GM18508 (cell line): ENCODE results near the gene CD151.

Experiments used
- ATAC-seq: cut with Tn5 transposase; IDR thresholded peaks from one replicate; pipeline ENCODE4 v1.9.1; 2021; ENCODE audit warnings: moderate number of reproducible peaks; ENCODE audit not compliant: insufficient read depth, unreplicated experiment

Gene CD151

GRCh38 chr11:796565-797295 lies 36.0 kb upstream of the CD151 start:
- ATAC-seq = no peak

- ATAC-seq = no peak
These were observed 35.3 kb upstream of the CD151 start for GRCh38 chr11:797296-798092.

GRCh38 chr11:798093-798713 lies 34.5 kb upstream of the CD151 start, which contains the start of gene SLC25A22:
Gene SLC25A22 (minus strand): TSS chr11:798281. CDS start chr11:795006, 3,275 bp downstream.
- ATAC-seq = no peak

- no peak for ATAC-seq
These were observed 33.0 kb upstream of the CD151 start for GRCh38 chr11:799641-800316.

- no peak for ATAC-seq
These were observed 32.3 kb upstream of the CD151 start for GRCh38 chr11:800473-800872.

GRCh38 chr11:801097-801780 lies 31.5 kb upstream of the CD151 start:
- no peak for ATAC-seq

- ATAC-seq = no peak
These were observed 30.6 kb upstream of the CD151 start for GRCh38 chr11:802018-802617.

- ATAC-seq = no peak
These were observed 29.9 kb upstream of the CD151 start for GRCh38 chr11:802693-803466.

- ATAC-seq = no peak
These were observed 29.3 kb upstream of the CD151 start for GRCh38 chr11:803467-803742.

GRCh38 chr11:803770-804598 lies 28.8 kb upstream of the CD151 start:
- ATAC-seq = no peak

GRCh38 chr11:804599-804964 lies 28.2 kb upstream of the CD151 start:
- no peak for ATAC-seq

GRCh38 chr11:808427-809286 lies 24.1 kb upstream of the CD151 start:
- no peak for ATAC-seq

GRCh38 chr11:809287-810039 lies 23.3 kb upstream of the CD151 start, which contains the start of gene RPLP2:
Gene RPLP2 (plus strand): TSS chr11:809967. CDS start chr11:810235, 268 bp downstream.
- ATAC-seq = no peak

GRCh38 chr11:810040-810567 lies 22.6 kb upstream of the CD151 start:
- no peak for ATAC-seq

GRCh38 chr11:811446-812245 lies 21.1 kb upstream of the CD151 start:
- ATAC-seq = no peak

- no peak for ATAC-seq
These were observed 20.4 kb upstream of the CD151 start for GRCh38 chr11:812390-812789.
